Osteoblast (primary cell): ENCODE data around the gene ABCC4. TPM values are rescaled to one million over a fixed set of nuclear protein-coding genes. Genes with fewer than 3 reads are reported as not detected.

Experiments
- DNase-seq: peaks from one replicate; pipeline ENCODE4 v3.0.0; 2011; ENCODE audit warnings: low spot score, mixed read lengths; ENCODE audit not compliant: insufficient read length; ENCODE audit errors: missing footprints
- H2AFZ ChIP-seq: 2 replicates; pipeline ENCODE4 v1.6.0; 2011; ENCODE audit warnings: mild to moderate bottlenecking, low read length
- H3K27ac ChIP-seq: 2 replicates; pipeline ENCODE4 v1.5.1; 2011; ENCODE audit warnings: mild to moderate bottlenecking, low read depth, low read length, moderate library complexity
- H3K27me3 ChIP-seq: 2 replicates; pipeline ENCODE4 v1.6.0; 2012; ENCODE audit warnings: mild to moderate bottlenecking, control low read depth, inconsistent platforms, low read length, moderate library complexity; ENCODE audit not compliant: insufficient read depth
- H3K36me3 ChIP-seq: 2 replicates; pipeline ENCODE4 v1.5.1; 2011; ENCODE audit warnings: mild to moderate bottlenecking, low read length, control low read depth, moderate library complexity; ENCODE audit not compliant: insufficient read depth
- H3K4me1 ChIP-seq: 2 replicates; pipeline ENCODE4 v1.5.1; 2011; ENCODE audit warnings: mild to moderate bottlenecking, low read length, control low read depth, moderate library complexity; ENCODE audit not compliant: insufficient read depth
- H3K4me2 ChIP-seq: 2 replicates; pipeline ENCODE4 v1.6.0; 2011; ENCODE audit warnings: mild to moderate bottlenecking, low read length; ENCODE audit not compliant: insufficient read depth
- H3K4me3 ChIP-seq: fragments of 200-600 bp; sonication (generic); 3 replicates; pipeline ENCODE4 v1.5.1; 2012; ENCODE audit warnings: mild to moderate bottlenecking, low read length, inconsistent platforms; ENCODE audit not compliant: insufficient read depth
- H3K79me2 ChIP-seq: 2 replicates; pipeline ENCODE4 v1.6.0; 2012; ENCODE audit warnings: mild to moderate bottlenecking, low read length, control low read depth, inconsistent platforms; ENCODE audit not compliant: insufficient read depth
- H3K9me3 ChIP-seq: 2 replicates; pipeline ENCODE4 v1.5.1; 2011; ENCODE audit warnings: low read depth, low read length, control low read depth
- H4K20me1 ChIP-seq: 2 replicates; pipeline ENCODE4 v1.6.0; 2012; ENCODE audit warnings: mild to moderate bottlenecking, low read length, control low read depth; ENCODE audit not compliant: insufficient read depth
- total RNA-seq: library from RNA; depleted of rRNA; stranded (reverse); fragments of >200 nt; gene quantifications from 2 replicates; pipeline ENCODE4 v1.2.3, GENCODE V29; 2012
- TF ChIP-seq, protein P1 (sequence below): IDR thresholded peaks from 2 replicates; pipeline ENCODE4 v1.5.1; 2011; ENCODE audit warnings: mild to moderate bottlenecking, low read depth, low read length, moderate library complexity; ENCODE audit errors: extremely low read depth

The ABCC4 gene
- total RNA-seq, 1 donor, result 27.5 TPM

- TF ChIP-seq, protein P1, sequence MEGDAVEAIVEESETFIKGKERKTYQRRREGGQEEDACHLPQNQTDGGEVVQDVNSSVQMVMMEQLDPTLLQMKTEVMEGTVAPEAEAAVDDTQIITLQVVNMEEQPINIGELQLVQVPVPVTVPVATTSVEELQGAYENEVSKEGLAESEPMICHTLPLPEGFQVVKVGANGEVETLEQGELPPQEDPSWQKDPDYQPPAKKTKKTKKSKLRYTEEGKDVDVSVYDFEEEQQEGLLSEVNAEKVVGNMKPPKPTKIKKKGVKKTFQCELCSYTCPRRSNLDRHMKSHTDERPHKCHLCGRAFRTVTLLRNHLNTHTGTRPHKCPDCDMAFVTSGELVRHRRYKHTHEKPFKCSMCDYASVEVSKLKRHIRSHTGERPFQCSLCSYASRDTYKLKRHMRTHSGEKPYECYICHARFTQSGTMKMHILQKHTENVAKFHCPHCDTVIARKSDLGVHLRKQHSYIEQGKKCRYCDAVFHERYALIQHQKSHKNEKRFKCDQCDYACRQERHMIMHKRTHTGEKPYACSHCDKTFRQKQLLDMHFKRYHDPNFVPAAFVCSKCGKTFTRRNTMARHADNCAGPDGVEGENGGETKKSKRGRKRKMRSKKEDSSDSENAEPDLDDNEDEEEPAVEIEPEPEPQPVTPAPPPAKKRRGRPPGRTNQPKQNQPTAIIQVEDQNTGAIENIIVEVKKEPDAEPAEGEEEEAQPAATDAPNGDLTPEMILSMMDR, result no peak
- Histone ChIP-seq H4K20me1 (no peaks in the 10 kb centered on the region), H2AFZ (no peak overlapping the region), H3K4me1 (peaks cover 7% of the 10 kb centered on the region), H3K4me3 (no peak overlapping the region), H3K27me3 (no peaks in the 10 kb centered on the region), H3K27ac (no peak overlapping the region), H3K9me3 (no peaks in the 10 kb centered on the region), H3K36me3 (no peaks in the 10 kb centered on the region), H3K79me2 (no peaks in the 10 kb centered on the region), H3K4me2 (no peak overlapping the region)
- no peak for DNase-seq
These were observed 182.5 kb downstream of the ABCC4 start for GRCh38 chr13:95118541-95119324.

DNA sequence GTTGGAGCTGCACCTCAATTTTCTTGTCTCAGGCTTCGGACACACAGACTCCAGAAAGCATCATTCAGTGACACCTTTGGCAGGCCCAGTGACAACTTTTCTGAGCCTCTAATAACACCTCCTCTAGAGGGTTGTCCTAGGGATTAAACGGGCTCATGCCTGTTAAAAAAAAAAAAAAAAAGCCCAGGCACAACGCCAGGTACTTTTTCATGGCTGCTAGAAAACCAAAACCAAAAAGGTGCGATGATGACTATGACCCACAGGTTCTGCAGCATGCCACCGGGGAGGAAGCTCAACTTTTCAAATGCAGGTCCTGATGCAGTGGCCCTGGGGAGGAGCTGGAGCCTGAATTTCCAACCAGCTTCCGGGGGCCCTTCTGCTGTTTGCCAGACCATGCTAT, 184.2 kb downstream of the ABCC4 start:
- H3K27ac ChIP-seq, result no peak overlapping the region
- H3K4me3 ChIP-seq, result no peak overlapping the region
- H3K27me3 ChIP-seq, result no peaks in the 10 kb centered on the region
- no peak for DNase-seq
- TF ChIP-seq, protein P1, result no peak
- H3K9me3 ChIP-seq, result no peaks in the 10 kb centered on the region
- H3K4me1 ChIP-seq, result peaks cover 7% of the 10 kb centered on the region
- no peak overlapping the region for H3K4me2 ChIP-seq
- H2AFZ ChIP-seq, result no peak overlapping the region
- no peaks in the 10 kb centered on the region for H4K20me1 ChIP-seq
- no peaks in the 10 kb centered on the region for H3K36me3 ChIP-seq
- H3K79me2 ChIP-seq, result no peaks in the 10 kb centered on the region

DNA sequence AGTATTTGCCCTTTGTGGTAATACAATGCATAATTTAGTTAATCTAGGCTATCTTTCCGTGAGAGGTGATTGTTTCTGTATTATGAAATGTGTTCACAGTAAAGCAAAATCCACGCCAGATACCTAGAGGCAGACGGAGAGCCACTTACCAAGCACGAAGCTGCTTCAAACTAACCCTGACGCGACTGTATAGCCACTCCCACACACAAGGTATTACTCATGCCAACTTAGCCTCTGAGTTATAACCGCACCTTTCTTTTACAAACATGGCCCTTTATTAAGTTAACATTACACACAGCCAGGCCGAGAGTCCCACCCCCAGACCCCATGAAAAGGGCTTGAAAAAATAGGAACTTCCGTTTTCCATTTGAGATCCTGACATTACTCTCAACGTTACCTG, 185.7 kb downstream of the ABCC4 start:
- Histone ChIP-seq H3K4me2 (peak overlapping the region; percentile 72), H3K79me2 (no peaks in the 10 kb centered on the region)
- TF ChIP-seq, protein P1, result no peak

DNA sequence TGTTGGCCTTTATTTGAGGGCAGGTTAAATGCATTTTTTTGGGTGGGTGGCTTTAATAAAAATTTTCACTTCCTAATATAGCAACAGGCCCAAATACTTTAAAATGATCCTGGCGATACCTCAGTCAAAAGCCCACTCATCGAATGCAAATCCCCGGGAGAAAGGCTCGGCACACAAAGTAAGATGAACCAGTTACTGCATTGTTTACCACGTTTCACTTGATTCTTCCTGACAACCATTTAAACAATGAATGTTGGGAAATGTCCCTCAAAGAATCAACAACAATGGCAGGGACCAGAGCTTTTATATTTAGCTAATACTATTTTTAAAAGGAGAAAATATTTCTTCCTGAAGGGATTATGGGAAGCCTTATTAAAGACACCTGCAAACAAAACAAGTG, 187.7 kb downstream of the ABCC4 start:
- H3K4me1 ChIP-seq, result peaks cover 7% of the 10 kb centered on the region
- H3K4me3 ChIP-seq, result no peak overlapping the region
- no peak for DNase-seq
- no peaks in the 10 kb centered on the region for H3K36me3 ChIP-seq
- no peaks in the 10 kb centered on the region for H4K20me1 ChIP-seq
- H3K4me2 ChIP-seq, result no peak overlapping the region
- no peaks in the 10 kb centered on the region for H3K9me3 ChIP-seq
- H2AFZ ChIP-seq, result no peak overlapping the region
- TF ChIP-seq, protein P1, result no peak
- H3K79me2 ChIP-seq, result no peaks in the 10 kb centered on the region
- H3K27me3 ChIP-seq, result no peaks in the 10 kb centered on the region
- no peak overlapping the region for H3K27ac ChIP-seq

More for the DNA sequence above, 185.7 kb downstream of the ABCC4 start:
- Histone ChIP-seq H3K27ac (peak overlapping the region; percentile 16), H2AFZ (peak overlapping the region; percentile 13), H3K36me3 (no peaks in the 10 kb centered on the region), H3K9me3 (no peaks in the 10 kb centered on the region), H4K20me1 (no peaks in the 10 kb centered on the region), H3K27me3 (no peaks in the 10 kb centered on the region), H3K4me3 (peak overlapping the region; percentile 41), H3K4me1 (peaks cover 7% of the 10 kb centered on the region)
- DNase-seq, result peak; percentile 21
